CMK (cell line): ENCODE measurements around the gene ADGRL3.

Experiments used
- DNase-seq: peaks from one replicate; pipeline ENCODE4 v3.0.0-alpha.2; 2010; ENCODE audit warnings: low read depth

The ADGRL3 gene

GRCh38 chr4:61200187-61200915, at the start of gene ADGRL3:
Gene ADGRL3 (plus strand): TSS chr4:61200326.
- DNase-seq: no peak

- no peak for DNase-seq
These were observed 47.7 kb upstream of the ADGRL3 start for GRCh38 chr4:61152433-61152832.

GRCh38 chr4:61160478-61160877, 39.6 kb upstream of the ADGRL3 start:
- DNase-seq: no peak

GRCh38 chr4:61162116-61162515, 38.0 kb upstream of the ADGRL3 start:
- DNase-seq: no peak

GRCh38 chr4:61173799-61174198, 26.3 kb upstream of the ADGRL3 start:
- DNase-seq: no peak

- no peak for DNase-seq
These were observed 24.6 kb upstream of the ADGRL3 start for GRCh38 chr4:61175495-61175894.

GRCh38 chr4:61177367-61177766, 22.8 kb upstream of the ADGRL3 start:
- DNase-seq: no peak

- no peak for DNase-seq
These were observed 19.7 kb upstream of the ADGRL3 start for GRCh38 chr4:61180405-61180804.

- DNase-seq: no peak
These were observed 17.2 kb upstream of the ADGRL3 start for GRCh38 chr4:61182915-61183314.

- no peak for DNase-seq
These were observed 14.8 kb upstream of the ADGRL3 start for GRCh38 chr4:61185288-61185687.

- no peak for DNase-seq
These were observed 7.7 kb upstream of the ADGRL3 start for GRCh38 chr4:61192392-61192791.

- no peak for DNase-seq
These were observed 6.3 kb upstream of the ADGRL3 start for GRCh38 chr4:61193863-61194262.

GRCh38 chr4:61194571-61194970, 5.6 kb upstream of the ADGRL3 start:
- no peak for DNase-seq

GRCh38 chr4:61195101-61195500, 5.0 kb upstream of the ADGRL3 start:
- no peak for DNase-seq

- no peak for DNase-seq
These were observed 1.4 kb upstream of the ADGRL3 start for GRCh38 chr4:61198686-61199085.

- no peak for DNase-seq
These were observed 296 bp upstream of the ADGRL3 start for GRCh38 chr4:61199873-61200186.

GRCh38 chr4:61200916-61201526, 895 bp downstream of the ADGRL3 start:
- DNase-seq: no peak

GRCh38 chr4:61201561-61201960, 1.4 kb downstream of the ADGRL3 start:
- DNase-seq: no peak

- DNase-seq: no peak
These were observed 2.0 kb downstream of the ADGRL3 start for GRCh38 chr4:61201961-61202637.

GRCh38 chr4:61202638-61203435, 2.7 kb downstream of the ADGRL3 start:
- DNase-seq: no peak

- no peak for DNase-seq
These were observed 3.3 kb downstream of the ADGRL3 start for GRCh38 chr4:61203436-61203790.

GRCh38 chr4:61204353-61205060, 4.4 kb downstream of the ADGRL3 start:
- no peak for DNase-seq
